Activated CD4-positive, alpha-beta T cell treated with anti-CD3 and anti-CD28 coated beads for 24 hours (primary cell): ENCODE measurements around the gene PFDN4.
"Not testable (repeated sequence)": the region's sequence is repeated elsewhere in the genome, so short reads cannot be mapped to it uniquely, and the experiment has no call there.

Source experiments
- DNase-seq, 2 donors: peaks; one replicate each; pipeline ENCODE4 v3.0.0-alpha.2; 2020; ENCODE audit warnings: low read depth in 2 of 2

The PFDN4 gene

GRCh38 chr20:54223751-54224150 lies 15.9 kb downstream of the PFDN4 start:
- no peak for DNase-seq

- not testable (repeated sequence) for DNase-seq
Observed at GRCh38 chr20:54224642-54225041, 16.8 kb downstream of the PFDN4 start.

GRCh38 chr20:54227241-54227640 lies 19.4 kb downstream of the PFDN4 start:
- DNase-seq: no peak

GRCh38 chr20:54227751-54228150 lies 19.9 kb downstream of the PFDN4 start:
- DNase-seq: no peak

GRCh38 chr20:54228841-54229240 lies 21.0 kb downstream of the PFDN4 start:
- DNase-seq: no peak

- no peak for DNase-seq
Observed at GRCh38 chr20:54229566-54230160, 21.8 kb downstream of the PFDN4 start.

GRCh38 chr20:54231036-54231435 lies 23.1 kb downstream of the PFDN4 start:
- DNase-seq: no peak

GRCh38 chr20:54234991-54235390 lies 27.1 kb downstream of the PFDN4 start:
- DNase-seq: no peak

GRCh38 chr20:54237116-54237943 lies 29.4 kb downstream of the PFDN4 start:
- no peak for DNase-seq

GRCh38 chr20:54244113-54244512 lies 36.2 kb downstream of the PFDN4 start:
- DNase-seq: no peak

- DNase-seq: not testable (repeated sequence)
Observed at GRCh38 chr20:54248705-54249104, 40.8 kb downstream of the PFDN4 start.

- no peak for DNase-seq
Observed at GRCh38 chr20:54250691-54251090, 42.8 kb downstream of the PFDN4 start.

- DNase-seq: no peak
Observed at GRCh38 chr20:54251096-54251495, 43.2 kb downstream of the PFDN4 start.

GRCh38 chr20:54254596-54254995 lies 46.7 kb downstream of the PFDN4 start:
- no peak for DNase-seq

GRCh38 chr20:54255157-54255556 lies 47.3 kb downstream of the PFDN4 start:
- no peak for DNase-seq

GRCh38 chr20:54256202-54256601 lies 48.3 kb downstream of the PFDN4 start:
- DNase-seq: no peak

- no peak for DNase-seq
Observed at GRCh38 chr20:54257071-54257816, 49.4 kb downstream of the PFDN4 start.

- no peak for DNase-seq
Observed at GRCh38 chr20:54260116-54260515, 52.2 kb downstream of the PFDN4 start.

GRCh38 chr20:54262671-54263070 lies 54.8 kb downstream of the PFDN4 start:
- no peak for DNase-seq

GRCh38 chr20:54263116-54263690 lies 55.3 kb downstream of the PFDN4 start:
- no peak for DNase-seq

GRCh38 chr20:54265791-54266190 lies 57.9 kb downstream of the PFDN4 start:
- not testable (repeated sequence) for DNase-seq

GRCh38 chr20:54266844-54267243 lies 59.0 kb downstream of the PFDN4 start:
- no peak for DNase-seq
